BLaER1 (cell line): ENCODE results near the gene POC1B.

Experiments
- H3K27ac ChIP-seq: shearing (Covaris generic); formaldehyde crosslinking; 2 replicates; pipeline ENCODE4 v1.8.1; 2022
- H3K27me3 ChIP-seq: shearing (Covaris generic); formaldehyde crosslinking; 2 replicates; pipeline ENCODE4 v1.8.1; 2022
- H3K36me3 ChIP-seq: shearing (Covaris generic); formaldehyde crosslinking; 2 replicates; pipeline ENCODE4 v1.8.1; 2022
- H3K4me1 ChIP-seq: shearing (Covaris generic); formaldehyde crosslinking; 2 replicates; pipeline ENCODE4 v1.8.1; 2022
- H3K4me2 ChIP-seq: shearing (Covaris generic); formaldehyde crosslinking; 2 replicates; pipeline ENCODE4 v1.8.1; 2022
- H3K4me3 ChIP-seq: shearing (Covaris generic); formaldehyde crosslinking; 2 replicates; pipeline ENCODE4 v1.8.1; 2022
- H3K9ac ChIP-seq: shearing (Covaris generic); formaldehyde crosslinking; 2 replicates; pipeline ENCODE4 v1.8.1; 2022
- H3K9me3 ChIP-seq: shearing (Covaris generic); formaldehyde crosslinking; 2 replicates; pipeline ENCODE4 v1.8.1; 2022
- H4K20me1 ChIP-seq: shearing (Covaris generic); formaldehyde crosslinking; 2 replicates; pipeline ENCODE4 v1.8.1; 2022
- Cebpa-rat ChIP-seq: shearing (Covaris generic); IDR thresholded peaks from 2 replicates; pipeline ENCODE4 v1.8.1; 2022

The POC1B gene

GRCh38 chr12:89429528-89429927 lies 96.3 kb downstream of the POC1B start:
- Histone ChIP-seq H3K4me1 (no peaks in the 10 kb centered on the region), H3K36me3 (peaks cover 12% of the 10 kb centered on the region)

DNA sequence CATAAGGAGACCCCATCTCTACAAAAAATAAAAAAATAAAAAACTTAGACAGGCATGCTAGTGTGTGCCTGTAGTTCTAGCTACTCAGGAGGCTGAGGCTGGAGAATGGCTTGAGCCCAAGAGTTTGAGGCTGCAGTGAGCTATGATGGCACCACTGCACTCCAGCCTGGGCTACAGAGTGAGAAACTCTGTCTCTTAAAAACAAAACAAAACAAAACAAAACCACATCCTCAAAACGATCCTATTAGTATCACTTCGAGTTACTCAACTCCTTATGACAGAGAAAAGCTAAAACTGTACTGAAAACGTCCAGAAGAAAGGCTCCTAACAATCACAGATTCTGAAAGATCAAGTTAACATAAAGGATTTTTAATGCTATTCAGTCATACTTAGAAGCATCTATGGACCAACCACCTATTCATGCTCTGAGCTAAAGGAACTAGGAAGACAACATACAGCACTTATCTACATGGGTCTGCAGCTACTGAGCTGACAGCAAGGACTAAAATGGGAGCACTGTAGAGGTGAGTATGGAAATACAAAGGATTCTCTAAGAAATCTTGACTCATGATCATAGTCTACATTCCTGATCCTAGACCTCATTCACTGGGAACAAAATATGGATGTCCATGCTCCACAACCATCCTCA lies 98.2 kb downstream of the POC1B start:
- H3K4me2 ChIP-seq: no peak overlapping the region
- peaks cover 22% of the 10 kb centered on the region for H3K36me3 ChIP-seq
- no peak for TF ChIP-seq Cebpa-rat
- H3K27ac ChIP-seq: no peak overlapping the region
- H3K9me3 ChIP-seq: no peaks in the 10 kb centered on the region
- H4K20me1 ChIP-seq: no peaks in the 10 kb centered on the region
- H3K4me1 ChIP-seq: no peaks in the 10 kb centered on the region
- H3K27me3 ChIP-seq: no peaks in the 10 kb centered on the region; the same call in 1 of the 2 replicates
- no peak overlapping the region for H3K9ac ChIP-seq
- no peak overlapping the region for H3K4me3 ChIP-seq

More at GRCh38 chr12:89429528-89429927, 96.3 kb downstream of the POC1B start:
- Histone ChIP-seq H3K9ac (no peak overlapping the region), H3K27ac (no peak overlapping the region), H3K4me3 (no peak overlapping the region), H3K27me3 (no peaks in the 10 kb centered on the region), H4K20me1 (no peaks in the 10 kb centered on the region), H3K4me2 (no peak overlapping the region), H3K9me3 (no peaks in the 10 kb centered on the region)
- no peak for TF ChIP-seq Cebpa-rat

GRCh38 chr12:89424846-89425245 lies 101.0 kb downstream of the POC1B start:
- Histone ChIP-seq H3K4me3 (no peak overlapping the region), H4K20me1 (no peaks in the 10 kb centered on the region), H3K4me1 (no peaks in the 10 kb centered on the region), H3K36me3 (peaks cover 26% of the 10 kb centered on the region), H3K9ac (no peak overlapping the region), H3K9me3 (no peaks in the 10 kb centered on the region), H3K27me3 (no peaks in the 10 kb centered on the region; the same call in 1 of the 2 replicates), H3K27ac (no peak overlapping the region), H3K4me2 (no peak overlapping the region)
- no peak for TF ChIP-seq Cebpa-rat

- Histone ChIP-seq H3K36me3 (peaks cover 26% of the 10 kb centered on the region), H3K4me2 (no peak overlapping the region), H3K9ac (no peak overlapping the region), H4K20me1 (no peaks in the 10 kb centered on the region), H3K27me3 (no peaks in the 10 kb centered on the region; the same call in 1 of the 2 replicates), H3K27ac (no peak overlapping the region), H3K4me1 (no peaks in the 10 kb centered on the region), H3K9me3 (no peaks in the 10 kb centered on the region), H3K4me3 (no peak overlapping the region)
- TF ChIP-seq Cebpa-rat: no peak
Measured at GRCh38 chr12:89424389-89424788, 101.5 kb downstream of the POC1B start.

DNA sequence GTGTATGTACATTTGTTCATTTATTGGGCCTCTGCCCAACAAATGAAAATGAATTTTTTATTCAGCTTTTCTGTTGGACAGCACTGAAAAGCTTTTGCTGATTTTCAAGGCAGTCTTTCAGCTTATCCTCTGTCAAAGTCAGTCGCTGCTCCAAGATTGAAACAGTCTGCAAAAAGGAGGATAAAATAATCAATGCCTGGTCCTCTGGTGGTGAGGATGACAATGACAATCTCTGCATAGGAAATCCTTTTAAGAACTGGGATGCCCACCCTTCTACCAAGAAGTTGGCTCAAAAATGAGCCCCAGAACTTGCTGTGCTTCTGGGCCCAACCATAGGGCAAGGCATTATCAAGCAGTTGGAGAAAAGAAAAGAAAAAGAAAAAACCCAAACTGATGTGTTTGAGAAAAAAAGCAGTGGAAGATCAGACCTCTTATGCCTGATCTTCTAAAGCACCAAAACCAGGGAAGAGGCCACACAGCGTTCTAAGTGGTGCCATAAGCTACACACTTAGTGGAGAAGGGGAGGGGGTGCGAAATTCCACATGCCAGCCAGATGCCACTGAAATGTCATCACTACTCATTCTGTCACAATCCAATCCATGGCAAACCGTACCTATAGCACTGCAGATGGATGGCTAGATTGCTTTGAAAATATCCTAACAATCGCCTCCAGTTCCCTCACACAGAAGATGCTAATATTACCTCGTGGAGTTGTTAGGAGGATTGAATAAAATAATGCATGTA lies 104.6 kb downstream of the POC1B start:
- Histone ChIP-seq H4K20me1 (no peaks in the 10 kb centered on the region), H3K9me3 (no peaks in the 10 kb centered on the region), H3K4me3 (no peak overlapping the region), H3K27me3 (no peaks in the 10 kb centered on the region; the same call in 1 of the 2 replicates), H3K4me1 (no peaks in the 10 kb centered on the region), H3K9ac (no peak overlapping the region), H3K4me2 (no peak overlapping the region), H3K36me3 (peaks cover 37% of the 10 kb centered on the region), H3K27ac (no peak overlapping the region)
- TF ChIP-seq Cebpa-rat: no peak

- H3K4me3 ChIP-seq: no peak overlapping the region
- no peaks in the 10 kb centered on the region for H3K4me1 ChIP-seq
- peaks cover 21% of the 10 kb centered on the region for H3K36me3 ChIP-seq
- no peak for TF ChIP-seq Cebpa-rat
- H3K4me2 ChIP-seq: no peak overlapping the region
- H3K9me3 ChIP-seq: no peaks in the 10 kb centered on the region
- H4K20me1 ChIP-seq: no peaks in the 10 kb centered on the region
- no peak overlapping the region for H3K27ac ChIP-seq
- H3K9ac ChIP-seq: no peak overlapping the region
- H3K27me3 ChIP-seq: no peaks in the 10 kb centered on the region; the same call in 1 of the 2 replicates
Measured at GRCh38 chr12:89418228-89418910, 107.5 kb downstream of the POC1B start.

DNA sequence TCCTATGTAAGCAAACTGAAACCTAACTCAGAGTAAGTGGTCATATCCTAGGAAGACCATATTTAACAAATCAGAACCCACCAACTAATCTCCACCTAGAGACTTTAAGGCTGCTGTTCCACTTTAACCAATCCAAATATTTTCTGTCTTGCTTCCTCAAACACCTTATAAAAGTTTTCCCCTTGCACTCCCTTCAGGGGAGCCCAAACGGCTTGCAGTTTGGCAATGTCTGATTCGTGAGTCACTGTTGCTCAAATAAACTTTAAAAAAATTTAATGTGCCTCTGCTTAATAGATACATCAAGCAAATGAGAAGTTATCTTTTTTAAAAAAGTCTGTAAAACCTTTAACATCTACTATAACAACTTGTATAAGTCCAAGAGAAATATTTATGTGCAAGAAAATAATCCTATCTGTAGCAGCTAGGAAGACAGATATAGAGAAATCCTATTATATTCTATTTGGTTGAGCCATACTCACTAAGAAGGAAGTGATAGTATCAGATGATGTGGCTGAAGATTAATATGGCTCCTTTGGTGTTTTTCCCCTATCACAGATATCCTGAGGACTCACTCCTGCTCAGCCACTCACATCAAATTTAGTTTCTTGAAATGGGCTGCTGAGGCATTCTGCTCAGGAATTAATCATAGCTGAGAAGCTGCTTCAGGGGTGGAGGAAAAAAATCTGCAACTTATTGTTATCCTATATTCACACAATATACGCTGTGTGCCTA lies 108.4 kb downstream of the POC1B start:
- no peak for TF ChIP-seq Cebpa-rat
- H3K4me3 ChIP-seq: no peak overlapping the region
- no peak overlapping the region for H3K27ac ChIP-seq
- no peaks in the 10 kb centered on the region for H4K20me1 ChIP-seq
- H3K9ac ChIP-seq: no peak overlapping the region
- peaks cover 4% of the 10 kb centered on the region for H3K4me1 ChIP-seq
- H3K27me3 ChIP-seq: no peaks in the 10 kb centered on the region
- H3K36me3 ChIP-seq: peaks cover 16% of the 10 kb centered on the region
- no peak overlapping the region for H3K4me2 ChIP-seq
- H3K9me3 ChIP-seq: no peaks in the 10 kb centered on the region

GRCh38 chr12:89416049-89416792 lies 109.6 kb downstream of the POC1B start:
- no peak overlapping the region for H3K4me2 ChIP-seq
- peaks cover 15% of the 10 kb centered on the region for H3K4me1 ChIP-seq
- no peaks in the 10 kb centered on the region for H4K20me1 ChIP-seq
- H3K27ac ChIP-seq: no peak overlapping the region
- no peak overlapping the region for H3K9ac ChIP-seq
- no peak for TF ChIP-seq Cebpa-rat
- H3K36me3 ChIP-seq: peaks cover 11% of the 10 kb centered on the region
- no peak overlapping the region for H3K4me3 ChIP-seq
- H3K9me3 ChIP-seq: no peaks in the 10 kb centered on the region
- H3K27me3 ChIP-seq: no peaks in the 10 kb centered on the region

- no peak for TF ChIP-seq Cebpa-rat
- Histone ChIP-seq H3K27ac (no peak overlapping the region), H4K20me1 (no peaks in the 10 kb centered on the region), H3K4me1 (peaks cover 15% of the 10 kb centered on the region), H3K36me3 (peaks cover 11% of the 10 kb centered on the region), H3K4me2 (no peak overlapping the region), H3K4me3 (no peak overlapping the region), H3K9ac (no peak overlapping the region), H3K27me3 (no peaks in the 10 kb centered on the region), H3K9me3 (no peaks in the 10 kb centered on the region)
Measured at GRCh38 chr12:89414851-89415250, 111.0 kb downstream of the POC1B start.
